ENCODE measurements around the gene SPINDOC. TPM values are rescaled to one million over a fixed set of nuclear protein-coding genes. Genes with fewer than 3 reads are reported as not detected.

Gene SPINDOC
- total and polyA plus RNA-seq, 12 donors = 7.0 to 13.2 (median 9.6) TPM

DNA sequence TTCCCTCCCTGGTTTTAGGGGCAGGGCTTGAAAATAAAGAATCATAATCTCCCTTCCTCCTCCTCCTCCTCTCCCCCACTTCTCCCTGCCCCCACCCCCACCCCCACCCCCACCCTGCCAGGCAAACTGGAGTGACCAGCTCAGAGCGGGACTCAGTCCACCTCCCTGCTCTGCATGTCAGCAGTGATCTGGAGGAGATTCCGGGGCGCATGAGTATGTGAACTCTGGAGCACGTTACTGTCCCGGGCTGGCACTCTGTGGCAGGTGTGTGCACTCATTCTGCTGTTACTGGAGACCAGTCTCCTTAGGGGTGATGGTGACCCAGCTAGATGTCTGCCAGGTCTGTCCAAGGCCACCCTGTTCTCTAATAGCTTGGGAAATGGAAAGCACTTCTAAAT is 59.5 kb downstream of the SPINDOC start:
- no peaks in the 10 kb centered on the region for H3K9me3 ChIP-seq
- peak in 6 of 8 donors; percentile 8 to 30 (median 17) for ATAC-seq
- H3K27ac ChIP-seq = peak overlapping the region; percentile 46 to 90 (median 79)
- intact Hi-C loops (cut with DNase I) = loop anchor here in 7 of 10 donors (1.0 to 5.0 kb wide), 6 partner anchors 34 to 66 kb away; partner anchors contain the start of genes MARK2 (in 6 of the 7), RCOR2 (in 2 of the 7) and NAA40 (in 1 of the 7)
- H3K36me3 ChIP-seq = peaks cover 0 to 8% (median 0%) of the 10 kb centered on the region in 9 donors
- peak overlapping the region in 2 of 10 donors; percentile 13 to 27 for H3K4me3 ChIP-seq
- DNase-seq = no peak
- WGBS, 2 donors = 48 to 63% methylated on average over 5 of the region's 5 CpGs
- H3K4me1 ChIP-seq = peaks cover 35 to 97% (median 85%) of the 10 kb centered on the region in 9 donors
- H3K27me3 ChIP-seq = no peaks in the 10 kb centered on the region
- no peak for TF ChIP-seq CTCF (IDR thresholded peaks at IDR 0.05)

GRCh38 chr11:63873311-63873710 is 60.1 kb downstream of the SPINDOC start:
- Histone ChIP-seq H3K27ac (peak overlapping the region; percentile 46 to 90 (median 79)), H3K4me1 (peaks cover 31 to 96% (median 84%) of the 10 kb centered on the region in 9 donors), H3K27me3 (no peaks in the 10 kb centered on the region), H3K9me3 (no peaks in the 10 kb centered on the region), H3K36me3 (peaks cover 0 to 8% (median 0%) of the 10 kb centered on the region in 9 donors), H3K4me3 (no peak overlapping the region)
- 82 to 86% methylated on average over 5 of the region's 5 CpGs for WGBS, 2 donors
- no peak for TF ChIP-seq CTCF (IDR thresholded peaks at IDR 0.05)
- DNase-seq = no peak
- intact Hi-C loops (cut with DNase I) = loop anchor here in 7 of 10 donors (2.0 to 5.0 kb wide), 5 partner anchors 35 to 65 kb away; partner anchors contain the start of genes MARK2 (in 6 of the 7), RCOR2 (in 2 of the 7) and NAA40 (in 1 of the 7)
- ATAC-seq = no peak

DNA sequence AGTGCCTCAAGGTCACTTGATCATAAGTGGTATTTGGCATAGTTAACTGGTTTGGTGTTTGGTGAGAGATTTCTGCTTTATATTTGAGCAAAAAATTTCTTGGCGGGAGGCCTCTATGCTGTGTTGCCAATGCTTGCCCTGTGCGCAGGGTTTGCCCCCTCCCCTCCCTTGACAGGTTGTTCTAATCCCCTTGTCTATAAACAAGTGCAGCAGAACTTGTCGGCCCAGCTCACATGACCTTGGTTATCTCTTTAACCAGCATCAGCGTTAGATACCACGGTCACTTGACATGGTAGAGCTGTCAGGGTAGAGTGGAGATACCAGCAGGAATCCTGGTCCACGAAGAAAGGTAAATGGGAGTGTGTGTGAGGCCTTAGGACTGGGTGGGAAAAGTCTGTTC is 61.3 kb downstream of the SPINDOC start:
- H3K27me3 ChIP-seq = no peaks in the 10 kb centered on the region
- H3K4me1 ChIP-seq = peaks cover 20 to 96% (median 83%) of the 10 kb centered on the region in 9 donors
- intact Hi-C loops (cut with DNase I) = loop anchor here in 5 of 10 donors (5.0 kb wide), 2 partner anchors 37 to 43 kb away; partner anchors contain the start of genes MARK2 (in 5 of the 5) and RCOR2 (in 1 of the 5)
- DNase-seq (peak in 1 of 2 donors; percentile 48), ATAC-seq (peak in 6 of 8 donors; percentile 2 to 67 (median 35))
- peak overlapping the region; percentile 48 to 90 (median 79) for H3K27ac ChIP-seq
- no peak overlapping the region for H3K4me3 ChIP-seq
- no peaks in the 10 kb centered on the region for H3K9me3 ChIP-seq
- WGBS, 2 donors = 43 to 53% methylated on average over 6 of the region's 6 CpGs
- H3K36me3 ChIP-seq = peaks cover 0 to 18% (median 0%) of the 10 kb centered on the region in 9 donors
- no peak for TF ChIP-seq CTCF (IDR thresholded peaks at IDR 0.05)

DNA sequence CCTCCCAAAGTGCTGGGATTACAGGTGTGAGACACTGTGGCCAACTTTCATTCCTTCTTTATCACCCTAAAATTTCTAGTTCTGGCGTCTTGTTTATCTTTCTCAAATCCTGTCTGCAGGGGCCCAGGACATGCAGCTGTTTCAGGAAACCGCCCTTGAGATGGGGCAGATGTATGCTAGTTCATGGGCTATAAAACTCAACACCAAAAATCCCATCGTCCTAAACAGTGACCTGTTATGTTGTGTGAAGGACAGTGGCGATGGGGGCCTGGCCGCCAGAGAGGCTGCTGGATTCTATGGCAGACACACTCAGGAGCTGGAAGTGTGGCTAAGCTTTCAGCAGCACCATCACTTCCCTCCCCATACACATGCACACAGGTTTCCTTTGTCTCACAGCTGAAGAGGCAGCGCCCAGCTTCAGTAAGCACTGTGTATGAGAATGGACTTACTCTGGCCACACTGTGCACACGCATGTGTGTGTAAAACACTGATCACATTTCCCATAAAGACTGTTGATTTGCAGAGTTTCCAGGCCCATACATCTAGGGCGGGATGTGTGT is 62.3 kb downstream of the SPINDOC start:
- intact Hi-C loops (cut with DNase I) = no loop called here
- peaks cover 0 to 18% (median 0%) of the 10 kb centered on the region in 9 donors for H3K36me3 ChIP-seq
- H3K27me3 ChIP-seq = no peaks in the 10 kb centered on the region
- 70 to 78% methylated on average over 8 of the region's 8 CpGs for WGBS, 2 donors
- H3K27ac ChIP-seq = peak overlapping the region in 7 of 10 donors; percentile 27 to 90 (median 78)
- H3K4me3 ChIP-seq = no peak overlapping the region
- ATAC-seq (no peak), DNase-seq (no peak)
- no peaks in the 10 kb centered on the region for H3K9me3 ChIP-seq
- peaks cover 14 to 96% (median 83%) of the 10 kb centered on the region in 9 donors for H3K4me1 ChIP-seq
- TF ChIP-seq CTCF (IDR thresholded peaks at IDR 0.05) = no peak
